ENCODE results near the gene VAMP3.

- peak; percentile 81 for TF ChIP-seq CTCF (IDR thresholded peaks at IDR 0.05; ENCODE audit: low read depth, low read length, poor library complexity, severe bottlenecking)
- no peak; the same call in 1 of the 2 replicates for TF ChIP-seq EZH2phosphoT487 (IDR thresholded peaks at IDR 0.05; ENCODE audit: borderline replicate concordance, low read length)
Measured at GRCh38 chr1:7752512-7753417, 18.3 kb upstream of the VAMP3 start.

Data from DOHH2 (cell line).